Neural progenitor cell (in vitro differentiated cells): ENCODE measurements around the gene LAMTOR1.

Experiments used
- CTCF ChIP-seq: fragments of 200-600 bp; sonication (generic); IDR thresholded peaks from 2 replicates; pipeline ENCODE4 v1.5.1; 2017; ENCODE audit warnings: antibody characterized with exemption, mild to moderate bottlenecking
- EZH2 ChIP-seq: fragments of 200-600 bp; sonication (generic); IDR thresholded peaks from 2 replicates; pipeline ENCODE4 v1.6.1; 2017; ENCODE audit warnings: antibody characterized with exemption, mild to moderate bottlenecking, moderate library complexity
- EZH2phosphoT487 ChIP-seq: fragments of 200-600 bp; sonication (generic); IDR thresholded peaks from 2 replicates; pipeline ENCODE4 v1.6.1; 2017; ENCODE audit warnings: antibody characterized with exemption

DNA sequence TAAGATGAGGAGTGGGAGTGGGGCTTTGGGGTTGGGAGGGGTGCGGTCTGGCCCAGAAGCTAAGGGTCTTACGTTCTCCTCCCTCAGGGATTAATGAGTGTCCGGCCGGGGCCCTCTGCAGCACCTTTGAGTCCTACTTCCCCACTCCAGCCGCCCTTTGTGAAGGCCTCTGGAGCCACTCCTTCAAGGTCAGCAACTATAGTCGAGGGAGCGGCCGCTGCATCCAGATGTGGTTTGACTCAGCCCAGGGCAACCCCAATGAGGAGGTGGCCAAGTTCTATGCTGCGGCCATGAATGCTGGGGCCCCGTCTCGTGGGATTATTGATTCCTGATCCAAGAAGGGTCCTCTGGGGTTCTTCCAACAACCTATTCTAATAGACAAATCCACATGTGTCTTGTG is 36.4 kb upstream of the LAMTOR1 start:
- no peak for TF ChIP-seq CTCF
- TF ChIP-seq EZH2phosphoT487, result no peak
- TF ChIP-seq EZH2, result no peak
